DOHH2 (cell line): ENCODE measurements around the gene WDR31.

Experiments used
- CTCF ChIP-seq: fragments of 200-600 bp; sonication (generic); IDR thresholded peaks from one replicate; pipeline ENCODE4 v1.5.1; 2014; ENCODE audit warnings: antibody characterized with exemption, mild to moderate bottlenecking, low read depth, low read length; ENCODE audit not compliant: poor library complexity, severe bottlenecking
- EZH2phosphoT487 ChIP-seq: fragments of 200-600 bp; sonication (generic); IDR thresholded peaks from 2 replicates; pipeline ENCODE4 v1.6.1; 2017; ENCODE audit warnings: borderline replicate concordance, mild to moderate bottlenecking, antibody characterized with exemption, low read length, moderate library complexity, mixed read lengths

- TF ChIP-seq CTCF (no peak), EZH2phosphoT487 (no peak)
Measured at GRCh38 chr9:113322671-113323070, 17.4 kb downstream of the WDR31 start.
